ENCODE measurements around the gene MRPL39. TPM values are rescaled to one million over a fixed set of nuclear protein-coding genes. Genes with fewer than 3 reads are reported as not detected.

The MRPL39 gene
- total and polyA plus RNA-seq, 2 donors (not counting 1 experiment from before 2014, with no cell fraction given): 10.1 to 19.7 TPM

DNA sequence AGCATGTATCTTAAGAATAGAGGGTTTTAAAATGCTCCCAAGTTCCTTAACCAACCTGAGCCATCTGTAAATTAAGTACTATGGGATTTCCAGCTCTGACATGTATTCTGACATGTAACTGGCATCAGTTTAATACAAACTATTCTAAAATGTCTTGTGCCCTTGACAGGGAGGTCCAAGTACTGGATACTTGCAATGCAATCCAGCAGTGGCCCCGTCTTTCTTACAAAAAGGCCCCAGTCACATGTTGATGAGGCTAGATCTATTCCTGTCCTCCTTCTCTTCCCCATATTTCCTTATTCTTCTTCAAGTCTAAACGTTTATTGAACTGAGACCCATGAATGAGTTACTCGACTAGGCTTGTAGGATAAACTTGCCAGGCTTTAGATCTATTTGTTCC lies 46.4 kb downstream of the MRPL39 start:
- 56% methylated on average over 1 of the region's 3 CpGs for WGBS (ENCODE audit: insufficient coverage)
- H4K20me1 ChIP-seq (ENCODE audit: control insufficient read depth, insufficient read depth, low read length, poor library complexity, severe bottlenecking): no peaks in the 10 kb centered on the region

More for the DNA sequence above, 46.4 kb downstream of the MRPL39 start:
- DNase-seq: no peak
- Histone ChIP-seq H3K4me1 (ENCODE audit: control insufficient read depth in 2 of 2, insufficient read depth in 2 of 2, low read length in 2 of 2) (peaks cover 34 to 36% of the 10 kb centered on the region in 2 donors), H2AFZ (ENCODE audit: insufficient read depth, low read depth, low read length, poor library complexity, severe bottlenecking) (peak overlapping the region; percentile 93), H3K9me3 (ENCODE audit: control extremely low read depth in 1 of 3, control insufficient read depth in 2 of 3, insufficient read depth in 1 of 3, low read length in 2 of 3) (no peaks in the 10 kb centered on the region), H3K27ac (ENCODE audit: low read length in 2 of 2) (peak overlapping the region; percentile 14 to 78), H3K27me3 (replicated peaks in 1 of 4; ENCODE audit: control extremely low read depth in 1 of 4, control insufficient read depth in 3 of 4, insufficient read depth in 4 of 4, low read length in 3 of 4) (no peaks in the 10 kb centered on the region), H3K4me2 (replicated peaks; ENCODE audit: low read depth, low read length, poor library complexity, severe bottlenecking) (peak overlapping the region; percentile 79), H3K4me3 (ENCODE audit: control extremely low read depth in 1 of 5, extremely low read depth in 1 of 5, insufficient read depth in 1 of 5, low read depth in 2 of 5, low read length in 4 of 5) (peak overlapping the region in 1 of 5 experiments; percentile 81), H3K36me3 (replicated peaks in 1 of 2; ENCODE audit: control extremely low read depth in 1 of 2, control insufficient read depth in 1 of 2, extremely low read depth in 1 of 2, insufficient read depth in 2 of 2, low read length in 1 of 2) (peaks cover 0 to 2% of the 10 kb centered on the region in 2 experiments), H3K79me2 (ENCODE audit: control insufficient read depth, insufficient read depth, low read length) (peaks cover 31% of the 10 kb centered on the region), H3K9ac (ENCODE audit: low read length) (peak overlapping the region; percentile 76)
- H3K27me3 Mint-ChIP-seq: no peaks in the 10 kb centered on the region
- peak overlapping the region; percentile 98 for H3K27ac Mint-ChIP-seq
- ChIA-PET POLR2A (no interaction called here), CTCF (interaction anchor here (1.5 to 2.6 kb wide), 2 partner anchors 137 to 175 kb away, joined by 5 to 14 read pairs; no protein-coding TSS in a partner anchor)
- peak overlapping the region; percentile 100 for H3K4me3 Mint-ChIP-seq
- no peak for TF ChIP-seq EZH2 (IDR thresholded peaks at IDR 0.05; ENCODE audit: borderline replicate concordance, insufficient read depth, low read depth, low read length, poor library complexity, severe bottlenecking)
- no peak for TF ChIP-seq CTCF (IDR thresholded peaks at IDR 0.05)
- H3K9me3 Mint-ChIP-seq (ENCODE audit: insufficient read depth): no peaks in the 10 kb centered on the region
- ATAC-seq (ENCODE audit: low read depth): no peak
- intact Hi-C loops (cut with micrococcal nuclease): loop anchor here (1.0 to 10.0 kb wide), 2 partner anchors 12 to 386 kb away; no protein-coding TSS in a partner anchor
- peaks cover 51% of the 10 kb centered on the region for H3K4me1 Mint-ChIP-seq

Measured in B cell (primary cell).